ENCODE measurements around the gene SLCO3A1.

GRCh38 chr15:92140796-92141195, 287.3 kb downstream of the SLCO3A1 start:
- TF ChIP-seq CTCF (IDR thresholded peaks at IDR 0.05) (no peak), POLR2A (IDR thresholded peaks at IDR 0.05) (no peak)

Data from adrenal gland (tissue), 5 donors.